CD4-positive, alpha-beta T cell (primary cell): Measurements from ENCODE around the gene SMOC1. TPM values are rescaled to one million over a fixed set of nuclear protein-coding genes. Genes with fewer than 3 reads are reported as not detected.
"Not testable (repeated sequence)": the region's sequence is repeated elsewhere in the genome, so short reads cannot be mapped to it uniquely, and the experiment has no call there.

ENCODE experiments used
- ATAC-seq: fragments of 200-7000 bp; cut with Tn5 transposase; one replicate; pipeline ENCODE4 v1.10.0; 2022; ENCODE audit warnings: mild to moderate bottlenecking; ENCODE audit not compliant: poor library complexity
- CTCF ChIA-PET: fragments of 350-600 bp; sonication (Branson Sonifier 250); formaldehyde crosslinking; loops from one replicate; lab custom pipeline; 2021; ENCODE audit warnings: antibody characterized with exemption, inconsistent platforms; lab: Charles Lee
- POLR2A ChIA-PET: fragments of 350-600 bp; sonication (Branson Sonifier 250); formaldehyde crosslinking; loops from one replicate; lab custom pipeline; 2021; ENCODE audit warnings: antibody characterized with exemption, inconsistent platforms; lab: Charles Lee
- DNase-seq, 14 experiments: peaks; one replicate each; pipeline ENCODE4 v3.0.0-alpha.2; 2013 to 2020; ENCODE audit warnings: mixed read lengths in 2 of 14
- H3K27ac ChIP-seq, 2 donors: one replicate each; pipeline versions ENCODE4 v1.5.1 to v1.7.0; 2013; ENCODE audit warnings: low read length in 2 of 2, low read depth in 1 of 2, mild to moderate bottlenecking in 1 of 2
- H3K27me3 ChIP-seq, 2 experiments: 1 replicate in 1 of 2; 2 replicates in 1 of 2; pipeline versions ENCODE4 v1.6.1 to v1.7.0; 2013; ENCODE audit warnings: low read length in 2 of 2, control low read depth in 1 of 2, mild to moderate bottlenecking in 1 of 2, moderate library complexity in 1 of 2; ENCODE audit not compliant: insufficient read depth in 2 of 2, control insufficient read depth in 1 of 2
- H3K36me3 ChIP-seq: one replicate; pipeline ENCODE4 v1.6.1; 2013; ENCODE audit warnings: low read length, control low read depth; ENCODE audit not compliant: insufficient read depth
- H3K4me1 ChIP-seq: one replicate; pipeline ENCODE4 v1.6.1; 2013; ENCODE audit warnings: low read length, control low read depth; ENCODE audit not compliant: insufficient read depth
- H3K4me3 ChIP-seq: one replicate; pipeline ENCODE4 v1.5.1; 2013; ENCODE audit warnings: mild to moderate bottlenecking, low read length, moderate library complexity
- H3K9me3 ChIP-seq, 2 experiments: 1 replicate in 1 of 2; 2 replicates in 1 of 2; pipeline versions ENCODE4 v1.6.1 to v1.7.0; 2013; ENCODE audit warnings: low read length in 2 of 2, mild to moderate bottlenecking in 2 of 2, control low read depth in 1 of 2, moderate library complexity in 1 of 2; ENCODE audit not compliant: control insufficient read depth in 1 of 2, insufficient read depth in 1 of 2
- H3K27ac Mint-ChIP-seq: one replicate; pipeline ENCODE4 v1.8.0; 2020; ENCODE audit warnings: mixed read lengths
- H3K27me3 Mint-ChIP-seq: one replicate; pipeline ENCODE4 v1.8.0; 2021; ENCODE audit warnings: mixed read lengths
- H3K36me3 Mint-ChIP-seq: one replicate; pipeline ENCODE4 v1.8.0; 2021; ENCODE audit warnings: low read depth, mixed read lengths
- H3K4me1 Mint-ChIP-seq: one replicate; pipeline ENCODE4 v1.8.0; 2021; ENCODE audit warnings: low read depth, mixed read lengths
- H3K4me3 Mint-ChIP-seq: one replicate; pipeline ENCODE4 v1.8.0; 2020; ENCODE audit warnings: mild to moderate bottlenecking, mixed read lengths
- H3K9me3 Mint-ChIP-seq: one replicate; pipeline ENCODE4 v1.8.0; 2020; ENCODE audit warnings: mixed read lengths
- CTCF ChIP-seq: fragments of 200-600 bp; IDR thresholded peaks from one replicate; pipeline ENCODE4 v1.8.0; 2022; ENCODE audit warnings: antibody characterized with exemption, mild to moderate bottlenecking
- intact Hi-C, 2 experiments: fragments of 100-400 bp; cut with DNase I in 1 of 2; cut with micrococcal nuclease in 1 of 2; formaldehyde crosslinking; loops; one replicate each; pipeline versions ENCODE4 v1.15.1 to v1.9.0; 2023 to 2025; cut with DNase I, micrococcal nuclease
- total RNA-seq, 174 experiments: library from RNA in 2 of 174; stranded (reverse) in 2 of 174; gene quantifications; one replicate each; pipeline ENCODE4 v1.2.3 and lab custom pipeline; 2021 to 2026

SMOC1 gene
- total RNA-seq, 2 experiments from 2014 or later = not detected

GRCh38 chr14:69900603-69901002 is 21.4 kb downstream of the SMOC1 start:
- Histone ChIP-seq H3K36me3 (no peaks in the 10 kb centered on the region), H3K4me3 (no peak overlapping the region), H3K27ac (no peak overlapping the region), H3K4me1 (no peaks in the 10 kb centered on the region), H3K9me3 (peaks cover 12 to 19% of the 10 kb centered on the region in 2 experiments), H3K27me3 (peaks cover 0 to 8% of the 10 kb centered on the region in 2 experiments)
- Mint-ChIP-seq H3K36me3 (no peaks in the 10 kb centered on the region), H3K4me3 (no peak overlapping the region), H3K9me3 (peaks cover 4% of the 10 kb centered on the region), H3K4me1 (no peaks in the 10 kb centered on the region), H3K27ac (no peak overlapping the region), H3K27me3 (peaks cover 15% of the 10 kb centered on the region)
- intact Hi-C loops = no loop called here
- ChIA-PET CTCF (no interaction called here), POLR2A (no interaction called here)
- DNase-seq (no peak), ATAC-seq (no peak)
- TF ChIP-seq CTCF = no peak

GRCh38 chr14:69901113-69901951 is 22.1 kb downstream of the SMOC1 start:
- no peak for DNase-seq
- H3K27me3 ChIP-seq = peaks cover 0 to 11% of the 10 kb centered on the region in 2 experiments
- no peak overlapping the region for H3K27ac ChIP-seq
- Mint-ChIP-seq H3K27ac (no peak overlapping the region), H3K9me3 (peaks cover 4% of the 10 kb centered on the region), H3K36me3 (no peaks in the 10 kb centered on the region), H3K27me3 (peaks cover 15% of the 10 kb centered on the region), H3K4me1 (no peaks in the 10 kb centered on the region), H3K4me3 (no peak overlapping the region)
- ATAC-seq = no peak
- no peaks in the 10 kb centered on the region for H3K4me1 ChIP-seq
- no peak overlapping the region for H3K4me3 ChIP-seq
- ChIA-PET CTCF (no interaction called here), POLR2A (no interaction called here)
- H3K36me3 ChIP-seq = no peaks in the 10 kb centered on the region
- TF ChIP-seq CTCF = no peak
- intact Hi-C loops = no loop called here
- H3K9me3 ChIP-seq = peaks cover 12 to 19% of the 10 kb centered on the region in 2 experiments

GRCh38 chr14:69903046-69903445 is 23.8 kb downstream of the SMOC1 start:
- POLR2A ChIA-PET, H3K9me3 Mint-ChIP-seq, H3K36me3 Mint-ChIP-seq, H3K36me3 ChIP-seq, H3K27ac ChIP-seq, ATAC-seq, H3K4me3 Mint-ChIP-seq, H3K27ac Mint-ChIP-seq, H3K4me1 ChIP-seq, intact Hi-C loops, H3K4me1 Mint-ChIP-seq, CTCF ChIA-PET, H3K4me3 ChIP-seq, DNase-seq: not testable (repeated sequence)
- peaks cover 15% of the 10 kb centered on the region for H3K27me3 Mint-ChIP-seq
- H3K9me3 ChIP-seq = peaks cover 3 to 14% of the 10 kb centered on the region in 2 experiments
- H3K27me3 ChIP-seq = peaks cover 0 to 11% of the 10 kb centered on the region in 2 experiments
